HG02943 (cell line): ENCODE measurements around the gene CENPM.

Source experiments
- ATAC-seq: cut with Tn5 transposase; IDR thresholded peaks from one replicate; pipeline ENCODE4 v1.9.1; 2021; ENCODE audit warnings: mild to moderate bottlenecking, low read depth, moderate library complexity; ENCODE audit not compliant: unreplicated experiment

The CENPM gene

GRCh38 chr22:41946629-41947423, at the start of gene CENPM:
TSS of gene CENPM (minus strand) at chr22:41947152. CDS start at chr22:41947076, 76 bp downstream.
- ATAC-seq, result peak; percentile 73

- ATAC-seq, result no peak
These were observed 48.3 kb upstream of the CENPM start for GRCh38 chr22:41995211-41995610.

- no peak for ATAC-seq
These were observed 45.5 kb upstream of the CENPM start for GRCh38 chr22:41992496-41992895.

GRCh38 chr22:41991111-41991510, 44.2 kb upstream of the CENPM start:
- ATAC-seq, result no peak

GRCh38 chr22:41989246-41989645, 42.3 kb upstream of the CENPM start:
- no peak for ATAC-seq

- ATAC-seq, result no peak
These were observed 40.3 kb upstream of the CENPM start for GRCh38 chr22:41987276-41987675.

GRCh38 chr22:41983513-41984405, 36.8 kb upstream of the CENPM start:
- ATAC-seq, result no peak

GRCh38 chr22:41982865-41983264, 35.9 kb upstream of the CENPM start:
- no peak for ATAC-seq

- no peak for ATAC-seq
These were observed 32.7 kb upstream of the CENPM start for GRCh38 chr22:41979423-41980250.

- ATAC-seq, result no peak
These were observed 31.8 kb upstream of the CENPM start for GRCh38 chr22:41978732-41979131.

- no peak for ATAC-seq
These were observed 30.1 kb upstream of the CENPM start for GRCh38 chr22:41976961-41977566.

- ATAC-seq, result no peak
These were observed 29.3 kb upstream of the CENPM start for GRCh38 chr22:41976070-41976901.

GRCh38 chr22:41975299-41976069, 28.5 kb upstream of the CENPM start:
- ATAC-seq, result no peak

- no peak for ATAC-seq
These were observed 27.8 kb upstream of the CENPM start for GRCh38 chr22:41974691-41975290.

GRCh38 chr22:41971431-41971830, 24.5 kb upstream of the CENPM start:
- ATAC-seq, result no peak

- no peak for ATAC-seq
These were observed 23.6 kb upstream of the CENPM start for GRCh38 chr22:41970601-41971000.

- no peak for ATAC-seq
These were observed 22.2 kb upstream of the CENPM start, which contains the start of gene SEPTIN3 for GRCh38 chr22:41969110-41969646. TSS of gene SEPTIN3 (plus strand) at chr22:41969443. CDS start at chr22:41971493, 2,050 bp downstream.

- no peak for ATAC-seq
These were observed 21.6 kb upstream of the CENPM start for GRCh38 chr22:41968601-41969000.
